ENCODE data around the gene C5orf24. TPM values are rescaled to one million over a fixed set of nuclear protein-coding genes. Genes with fewer than 3 reads are reported as not detected.
A peak's percentile ranks its signal among the peaks of the same experiment; 100 is the strongest.

The C5orf24 gene
- total RNA-seq, 1 experiment from 2014 or later: 22.5 TPM

DNA sequence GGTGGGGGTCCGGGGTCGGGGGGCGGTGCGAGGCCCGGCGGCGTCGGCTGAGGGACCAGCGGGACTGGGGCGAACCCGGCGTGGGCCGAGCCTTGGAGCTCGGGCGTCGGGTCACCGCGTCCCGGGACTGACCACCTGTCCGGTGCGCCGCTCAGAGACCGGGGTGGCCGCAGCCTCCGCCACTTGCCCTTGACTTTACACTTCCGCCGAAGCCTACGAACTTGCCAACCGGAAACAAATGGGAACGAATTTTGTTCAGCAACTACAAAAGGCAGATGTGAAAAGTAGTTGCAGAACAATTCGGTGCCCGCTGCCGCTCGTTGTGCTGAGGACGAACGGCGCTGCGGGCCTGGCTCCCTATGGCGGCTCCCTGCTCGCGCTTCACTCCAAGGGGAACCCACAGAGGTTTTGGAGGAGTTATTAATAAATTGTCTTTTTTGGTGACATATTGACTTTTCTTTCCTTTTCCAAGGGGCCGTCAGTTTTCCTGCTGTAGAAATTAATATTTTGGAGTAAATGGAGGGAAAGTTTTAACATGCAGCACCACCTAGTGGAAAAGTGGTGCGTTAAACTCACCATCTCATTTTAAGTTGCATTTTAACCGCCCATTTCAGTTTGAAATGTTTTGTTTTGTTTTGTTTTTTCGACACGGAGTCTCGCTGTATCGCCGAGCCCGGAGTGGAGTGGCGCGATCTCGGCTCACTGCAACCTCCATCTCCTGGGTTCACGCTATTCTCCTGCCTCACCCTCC is 59.7 kb downstream of the C5orf24 start:
- Histone ChIP-seq H2BK120ac (ENCODE audit: low read depth, low read length, poor library complexity, severe bottlenecking) (no peak overlapping the region), H4K8ac (replicated peaks; ENCODE audit: insufficient read length, low read depth, low read length) (no peak overlapping the region), H4K91ac (ENCODE audit: insufficient read length, low read depth, low read length) (no peak overlapping the region), H3K4me2 (ENCODE audit: insufficient read depth, insufficient read length, low read length) (peak overlapping the region; percentile 13), H2AK5ac (ENCODE audit: insufficient read length, low read length) (no peak overlapping the region), H3K23ac (ENCODE audit: insufficient read length, low read depth, low read length) (no peak overlapping the region), H3K4me1 (ENCODE audit: insufficient read depth, low read length) (0 out of 2 replicates have a peak, but pooled peaks cover 3% of the 10 kb centered on the region), H2BK5ac (ENCODE audit: insufficient read length, low read length) (peak overlapping the region; percentile 1), H3K4ac (ENCODE audit: low read depth, low read length) (no peak overlapping the region; the same call in 1 of the 2 replicates), H3K27ac (ENCODE audit: insufficient read length, low read depth, low read length) (no peak overlapping the region), H3K79me1 (ENCODE audit: insufficient read depth, low read depth, low read length, poor library complexity, severe bottlenecking) (no peaks in the 10 kb centered on the region), H3K9ac (ENCODE audit: extremely low read depth, insufficient read length, low read length) (peak overlapping the region; percentile 73), H3K56ac (ENCODE audit: insufficient read length, low read depth, low read length) (no peak overlapping the region), H3T11ph (ENCODE audit: low read length) (no peak overlapping the region), H3K79me2 (ENCODE audit: insufficient read depth, low read length) (no peaks in the 10 kb centered on the region), H4K5ac (ENCODE audit: insufficient read length, low read depth, low read length) (no peak overlapping the region), H3K9me3 (ENCODE audit: control insufficient read depth, low read depth, low read length) (no peaks in the 10 kb centered on the region), H4K20me1 (ENCODE audit: control insufficient read depth, insufficient read depth, insufficient read length) (no peaks in the 10 kb centered on the region), H3K18ac (ENCODE audit: insufficient read length, low read depth, low read length) (peak overlapping the region; percentile 94), H3K14ac (ENCODE audit: insufficient read depth, low read length) (peak overlapping the region; percentile 90), H2AFZ (ENCODE audit: low read length) (no peak overlapping the region), H2BK15ac (ENCODE audit: low read depth, low read length) (no peak overlapping the region), H2BK20ac (ENCODE audit: low read depth, low read length, poor library complexity, severe bottlenecking) (no peak overlapping the region), H2BK12ac (ENCODE audit: insufficient read length, low read depth, low read length) (no peak overlapping the region), H3K27me3 (ENCODE audit: insufficient read depth, low read length) (no peaks in the 10 kb centered on the region), H3K23me2 (ENCODE audit: insufficient read length, low read depth, low read length, poor library complexity, severe bottlenecking) (no peaks in the 10 kb centered on the region)
- H3K36me3 Mint-ChIP-seq (ENCODE audit: insufficient read depth in 1 of 3, low read depth in 3 of 3): peaks cover 0 to 18% (median 6%) of the 10 kb centered on the region in 3 experiments; a peak in 4 of 7 replicates
- no peaks in the 10 kb centered on the region for H3K27me3 Mint-ChIP-seq (ENCODE audit: low read depth)
- H3K9me3 Mint-ChIP-seq: no peaks in the 10 kb centered on the region
- H3K4me1 Mint-ChIP-seq: peaks cover 5 to 8% of the 10 kb centered on the region in 2 experiments
- TF ChIP-seq, protein P1, sequence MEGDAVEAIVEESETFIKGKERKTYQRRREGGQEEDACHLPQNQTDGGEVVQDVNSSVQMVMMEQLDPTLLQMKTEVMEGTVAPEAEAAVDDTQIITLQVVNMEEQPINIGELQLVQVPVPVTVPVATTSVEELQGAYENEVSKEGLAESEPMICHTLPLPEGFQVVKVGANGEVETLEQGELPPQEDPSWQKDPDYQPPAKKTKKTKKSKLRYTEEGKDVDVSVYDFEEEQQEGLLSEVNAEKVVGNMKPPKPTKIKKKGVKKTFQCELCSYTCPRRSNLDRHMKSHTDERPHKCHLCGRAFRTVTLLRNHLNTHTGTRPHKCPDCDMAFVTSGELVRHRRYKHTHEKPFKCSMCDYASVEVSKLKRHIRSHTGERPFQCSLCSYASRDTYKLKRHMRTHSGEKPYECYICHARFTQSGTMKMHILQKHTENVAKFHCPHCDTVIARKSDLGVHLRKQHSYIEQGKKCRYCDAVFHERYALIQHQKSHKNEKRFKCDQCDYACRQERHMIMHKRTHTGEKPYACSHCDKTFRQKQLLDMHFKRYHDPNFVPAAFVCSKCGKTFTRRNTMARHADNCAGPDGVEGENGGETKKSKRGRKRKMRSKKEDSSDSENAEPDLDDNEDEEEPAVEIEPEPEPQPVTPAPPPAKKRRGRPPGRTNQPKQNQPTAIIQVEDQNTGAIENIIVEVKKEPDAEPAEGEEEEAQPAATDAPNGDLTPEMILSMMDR (conservative IDR thresholded peaks at IDR 0.05): peak; percentile 93; the same call in 2 of the 3 replicates
- no CpG with 5 or more reads among the region's 54 CpGs for WGBS (ENCODE audit: extremely low coverage, insufficient read length, low lambda C conversion rate)
- peak overlapping the region; percentile 91 to 99 (median 97) for H3K27ac Mint-ChIP-seq
- no peak for DNase-seq
- peak overlapping the region; percentile 90 to 91 for H3K4me3 Mint-ChIP-seq

Data from H9 (cell line).